GM12878 (cell line): ENCODE measurements around the gene CREB5. TPM values are rescaled to one million over a fixed set of nuclear protein-coding genes. Genes with fewer than 3 reads are reported as not detected.

ENCODE experiments used
- ATAC-seq: fragments of 200-7000 bp; cut with Tn5 transposase; 3 replicates; pipeline ENCODE4 v1.9.1; 2020; ENCODE audit warnings: mild to moderate bottlenecking, moderate library complexity
- BruUV-seq: library from RNA; stranded (reverse); fragments of 400-500 nt; replicated peaks from 2 replicates; lab custom pipeline; 2021; lab: Mats Ljungman, UMichigan
- CTCF ChIA-PET: fragments of 300-600 bp; sonication (Branson Sonifier 250); formaldehyde crosslinking; extraction: SDS; loops from one replicate; lab custom pipeline; 2021; ENCODE audit warnings: inconsistent platforms; lab: Yijun Ruan, JAX
- POLR2A ChIA-PET: fragments of 350-600 bp; formaldehyde crosslinking; extraction: SDS; loops from one replicate; lab custom pipeline; 2021; ENCODE audit warnings: inconsistent platforms; lab: Charles Lee
- RAD21 ChIA-PET: fragments of 300-600 bp; sonication (Branson Sonifier 250); formaldehyde crosslinking; loops from one replicate; lab custom pipeline; 2023; ENCODE audit warnings: antibody characterized with exemption; ENCODE audit not compliant: unreplicated experiment; lab: Charles Lee
- SMC1A ChIA-PET: fragments of 300-600 bp; sonication (Branson Sonifier 250); formaldehyde crosslinking; loops from one replicate; lab custom pipeline; 2023; ENCODE audit not compliant: unreplicated experiment, uncharacterized antibody; lab: Charles Lee
- DNase-seq: peaks from one replicate; pipeline ENCODE4 v3.0.0-alpha.2; 2011; ENCODE audit warnings: low read depth, low spot score
- FAIRE-seq: peaks from 3 replicates; lab custom pipeline; 2011; peaks lifted over from hg19 to GRCh38; lab: Jason Lieb, UNC
- H2AFZ ChIP-seq: 2 replicates; pipeline ENCODE4 v1.6.0; 2011; ENCODE audit warnings: low read depth, low read length, control low read depth; ENCODE audit not compliant: control insufficient read depth
- H3K27ac ChIP-seq: 2 replicates; pipeline ENCODE4 v1.5.1; 2011; ENCODE audit warnings: control low read depth; ENCODE audit not compliant: control insufficient read depth, insufficient read depth
- H3K27me3 ChIP-seq, 2 experiments: replicated peaks in 1 of 2; 2 replicates each; pipeline versions ENCODE4 v1.6.0 to v1.6.1; 2011; ENCODE audit warnings: low read length in 1 of 2; ENCODE audit not compliant: control insufficient read depth in 2 of 2, insufficient read depth in 2 of 2
- H3K36me3 ChIP-seq, 2 experiments: 2 replicates each; pipeline ENCODE4 v1.5.1; 2011; ENCODE audit warnings: low read length in 1 of 2; ENCODE audit not compliant: control insufficient read depth in 2 of 2, insufficient read depth in 2 of 2
- H3K4me1 ChIP-seq: 2 replicates; pipeline ENCODE4 v1.6.1; 2011; ENCODE audit warnings: mild to moderate bottlenecking, low read length, moderate library complexity, mixed read lengths; ENCODE audit not compliant: control insufficient read depth, insufficient read depth
- H3K4me2 ChIP-seq: 2 replicates; pipeline ENCODE4 v1.6.0; 2011; ENCODE audit warnings: control low read depth; ENCODE audit not compliant: control insufficient read depth, insufficient read depth
- H3K4me3 ChIP-seq: fragments of 200-600 bp; sonication (generic); 2 replicates; pipeline ENCODE4 v1.5.1; 2016
- H3K79me2 ChIP-seq: 2 replicates; pipeline ENCODE4 v1.6.0; 2011; ENCODE audit warnings: low read length; ENCODE audit not compliant: control insufficient read depth, insufficient read depth
- H3K9ac ChIP-seq: 2 replicates; pipeline ENCODE4 v1.8.0; 2011; ENCODE audit warnings: low read length, control low read depth, mixed read lengths; ENCODE audit not compliant: control insufficient read depth, insufficient read depth
- H3K9me3 ChIP-seq: replicated peaks from 3 replicates; pipeline ENCODE4 v1.5.1; 2011; ENCODE audit warnings: mild to moderate bottlenecking, low read length; ENCODE audit not compliant: control insufficient read depth, insufficient read depth
- H4K20me1 ChIP-seq: 2 replicates; pipeline ENCODE4 v1.6.0; 2011; ENCODE audit not compliant: control insufficient read depth, insufficient read depth
- ATF3 ChIP-seq: IDR thresholded peaks from 2 replicates; pipeline ENCODE4 v1.6.1; 2011; ENCODE audit warnings: low read depth, mild to moderate bottlenecking, low read length, moderate library complexity, borderline replicate concordance; ENCODE audit errors: extremely low read depth
- FOXM1 ChIP-seq: IDR thresholded peaks from 2 replicates; pipeline ENCODE4 v1.6.1; 2012; ENCODE audit warnings: low read depth, mild to moderate bottlenecking, inconsistent platforms, low read length, moderate library complexity
- MTA2 ChIP-seq: fragments of 450-650 bp; IDR thresholded peaks from 2 replicates; pipeline ENCODE4 v1.6.1; 2016; ENCODE audit warnings: low read depth, mild to moderate bottlenecking, moderate library complexity
- MXI1 ChIP-seq: fragments of 150-350 bp; IDR thresholded peaks from 2 replicates; pipeline ENCODE4 v1.6.1; 2011; ENCODE audit warnings: low read depth, mild to moderate bottlenecking, inconsistent platforms, low read length, improper control_type of control experiment
- NFIC ChIP-seq: IDR thresholded peaks from 2 replicates; pipeline ENCODE4 v1.6.1; 2012; ENCODE audit warnings: low read depth, mild to moderate bottlenecking, inconsistent platforms, low read length, moderate library complexity
- NR2F1 ChIP-seq: fragments of 450-650 bp; conservative IDR thresholded peaks from 2 replicates; pipeline ENCODE4 v1.6.1; 2017; ENCODE audit warnings: mild to moderate bottlenecking
- PKNOX1 ChIP-seq: fragments of 450-650 bp; IDR thresholded peaks from 2 replicates; pipeline ENCODE4 v1.6.1; 2016; ENCODE audit warnings: mild to moderate bottlenecking
- PML ChIP-seq: IDR thresholded peaks from 2 replicates; pipeline ENCODE4 v1.6.1; 2012; ENCODE audit warnings: low read length, inconsistent platforms
- RBBP5 ChIP-seq: fragments of 200-600 bp; sonication (generic); conservative IDR thresholded peaks from 2 replicates; pipeline ENCODE4 v1.6.1; 2016
- REST ChIP-seq: IDR thresholded peaks from 2 replicates; pipeline ENCODE4 v1.6.1; 2012; ENCODE audit warnings: mild to moderate bottlenecking, low read depth, low read length
- SP1 ChIP-seq: IDR thresholded peaks from one replicate; pipeline ENCODE4 v1.6.1; 2011; ENCODE audit warnings: low read depth, low read length
- ZBTB4 ChIP-seq: fragments of 450-650 bp; formaldehyde crosslinking; IDR thresholded peaks from 2 replicates; pipeline ENCODE4 v1.4.0; 2022; ENCODE audit warnings: mild to moderate bottlenecking, moderate library complexity
- WGBS: methylation state at CpG from one replicate; pipeline ENCODE4 v1.1.6; 2016; ENCODE audit warnings: low lambda C conversion rate; ENCODE audit not compliant: insufficient replicate concordance, insufficient coverage; ENCODE audit errors: missing lambda C conversion rate; 5-methylcytosine and 5-hydroxymethylcytosine counted together
- in situ Hi-C: fragments of 300-500 bp; cut with MboI; formaldehyde crosslinking; loops from 9 replicates; pipeline ENCODE4 v1.14.3; 2018; ENCODE audit warnings: mixed read lengths
- intact Hi-C: fragments of 100-400 bp; cut with micrococcal nuclease; formaldehyde crosslinking; loops from one replicate; pipeline ENCODE4 v1.14.2; 2022; ENCODE audit not compliant: unreplicated experiment
- polyA plus RNA-seq, 11 experiments: library from polyadenylated mRNA; depleted of rRNA in 4 of 11; unstranded in 6 of 11; stranded (reverse) in 5 of 11; fragments of >200 nt; fragmentation: Nextera tagmentation in 4 of 11; fragmentation: Illumina TruSeq in 1 of 11; extraction: Ambion mirVana in 4 of 11; extraction: Trizol in 1 of 11; gene quantifications; 1 replicate in 1 of 11; 2 replicates in 10 of 11; pipeline versions ENCODE4 v1.2.1 to v1.2.3, GENCODE V29; 2011 to 2016; ENCODE audit warnings: inconsistent platforms in 2 of 11, missing spikeins in 2 of 11, low read depth in 1 of 11
- total RNA-seq, 4 experiments: library from RNA; depleted of rRNA in 3 of 4; stranded (reverse); fragments of >200 nt in 3 of 4; fragmentation: Illumina TruSeq in 1 of 4; extraction: Trizol in 1 of 4; gene quantifications; 2 replicates each; pipeline versions ENCODE4 v1.2.1 to v1.2.3, GENCODE V29; 2013 to 2021

The CREB5 gene
- total and polyA plus RNA-seq, 10 of the 15 experiments (the other 5 are each of a cell fraction or from before 2014, with no cell fraction given), result 12.9 to 74.1 (median 53.0) TPM

- FAIRE-seq, result no peak
- TF ChIP-seq FOXM1 (no peak), PKNOX1 (peak; percentile 28; the same call in 1 of the 2 replicates), NR2F1 (no peak), SP1 (no peak), NFIC (peak; percentile 20; the same call in 1 of the 2 replicates), ATF3 (no peak), RBBP5 (no peak), MXI1 (no peak), ZBTB4 (no peak), MTA2 (no peak), PML (0 out of 2 replicates have a peak, but pooled peaks have one; percentile 21), REST (0 out of 2 replicates have a peak, but pooled peaks have one; percentile 19)
Observed at GRCh38 chr7:28435732-28436378, 23.5 kb downstream of the CREB5 start.

More at GRCh38 chr7:28435732-28436378, 23.5 kb downstream of the CREB5 start:
- ChIA-PET SMC1A (interaction anchor here (0.7 to 4.0 kb wide), 17 partner anchors 10 to 192 kb away, joined by 3 to 17 read pairs (median 4); partner anchors contain the start of gene CREB5), RAD21 (interaction anchor here (0.8 to 2.1 kb wide), 7 partner anchors 13 to 288 kb away, joined by 3 to 10 read pairs (median 5); no protein-coding TSS in a partner anchor), POLR2A (interaction anchor here (0.8 to 1.3 kb wide), 2 partner anchors 17 to 43 kb away, joined by 3 to 4 read pairs; no protein-coding TSS in a partner anchor), CTCF (interaction anchor here (1.3 kb wide), 2 partner anchors 10 to 12 kb away, joined by 3 to 4 read pairs; no protein-coding TSS in a partner anchor)
- Histone ChIP-seq H3K79me2 (no peaks in the 10 kb centered on the region), H3K9me3 (no peaks in the 10 kb centered on the region), H3K27ac (no peak overlapping the region), H3K9ac (no peak overlapping the region), H4K20me1 (no peaks in the 10 kb centered on the region), H2AFZ (no peak overlapping the region), H3K36me3 (no peaks in the 10 kb centered on the region; a peak in 1 of 4 replicates), H3K4me2 (no peak overlapping the region), H3K4me3 (no peak overlapping the region), H3K27me3 (no peaks in the 10 kb centered on the region; a peak in 1 of 4 replicates), H3K4me1 (no peaks in the 10 kb centered on the region)
- ATAC-seq, result peak; percentile 78
- no peak for DNase-seq
- BruUV-seq, result no TSS peak
- 38% methylated on average over 2 of the region's 2 CpGs for WGBS
- intact Hi-C loops, result no loop called here
- in situ Hi-C loops, result no loop called here
